Mesothelial cell of epicardium (in vitro differentiated cells): ENCODE results near the gene UNC5B. TPM values are rescaled to one million over a fixed set of nuclear protein-coding genes. Genes with fewer than 3 reads are reported as not detected.

ENCODE experiments used
- DNase-seq, 2 experiments: peaks; one replicate each; pipeline ENCODE4 v3.0.0; 2021; ENCODE audit warnings: low spot score in 2 of 2; ENCODE audit not compliant: unreplicated experiment in 2 of 2
- H3K27ac Mint-ChIP-seq: 2 replicates; pipeline ENCODE4 v1.8.0; 2021; ENCODE audit warnings: mixed read lengths
- H3K27me3 Mint-ChIP-seq: 2 replicates; pipeline ENCODE4 v1.8.0; 2021; ENCODE audit warnings: low read depth, mixed read lengths
- H3K36me3 Mint-ChIP-seq: 2 replicates; pipeline ENCODE4 v1.8.0; 2021; ENCODE audit warnings: mixed read lengths
- H3K4me1 Mint-ChIP-seq: 2 replicates; pipeline ENCODE4 v1.8.0; 2021; ENCODE audit warnings: mixed read lengths
- H3K4me3 Mint-ChIP-seq: 2 replicates; pipeline ENCODE4 v1.8.0; 2021; ENCODE audit warnings: mild to moderate bottlenecking, moderate library complexity, mixed read lengths
- H3K9me3 Mint-ChIP-seq: 2 replicates; pipeline ENCODE4 v1.8.0; 2021; ENCODE audit warnings: mixed read lengths
- total RNA-seq: library from RNA; stranded (reverse); gene quantifications from 3 replicates; pipeline ENCODE4 v1.2.1, GENCODE V29; 2021
- TF ChIP-seq, protein P1 (sequence below): fragments of 200-600 bp; sonication (generic); IDR thresholded peaks from one replicate; pipeline ENCODE4 v1.5.0; 2021; ENCODE audit warnings: antibody characterized with exemption; ENCODE audit not compliant: unreplicated experiment

The UNC5B gene
- total RNA-seq, 1 donor from 2014 or later = 91.5 TPM

DNA sequence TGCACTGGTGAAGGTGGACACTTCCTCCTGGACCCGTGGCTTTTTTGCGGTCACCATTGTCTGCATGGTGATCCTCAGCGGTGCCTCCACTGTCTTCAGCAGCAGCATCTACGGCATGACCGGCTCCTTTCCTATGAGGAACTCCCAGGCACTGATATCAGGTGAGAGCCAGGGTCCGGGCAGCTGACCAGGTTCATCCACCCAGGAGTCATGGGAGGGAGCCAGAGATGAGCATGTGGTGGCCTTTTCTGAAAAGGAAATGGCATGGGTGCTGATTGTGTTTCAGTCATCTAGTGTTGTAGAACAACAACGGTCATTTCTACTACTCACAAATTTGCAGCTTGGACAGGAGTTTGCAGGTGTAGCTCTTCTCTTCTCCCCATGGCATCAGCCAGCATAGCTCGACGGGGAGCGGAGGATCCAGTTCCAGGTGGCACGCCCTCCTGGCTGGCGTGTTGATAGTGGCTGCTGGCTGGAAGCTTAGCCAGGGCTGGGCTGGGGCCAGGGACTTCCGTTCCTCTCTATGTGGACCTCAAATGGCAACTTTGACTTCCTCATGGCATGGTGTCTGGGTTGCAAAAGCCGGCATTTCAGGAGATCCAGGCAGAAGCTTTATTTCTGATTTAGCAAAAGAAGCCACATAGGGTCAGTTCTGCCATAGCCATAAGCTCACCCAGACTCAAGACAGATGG lies 139.4 kb downstream of the UNC5B start:
- no peak overlapping the region for H3K4me3 Mint-ChIP-seq
- H3K4me1 Mint-ChIP-seq = no peaks in the 10 kb centered on the region
- no peak for DNase-seq
- H3K36me3 Mint-ChIP-seq = peaks cover 2% of the 10 kb centered on the region
- H3K9me3 Mint-ChIP-seq = no peaks in the 10 kb centered on the region
- no peak overlapping the region for H3K27ac Mint-ChIP-seq
- TF ChIP-seq, protein P1, sequence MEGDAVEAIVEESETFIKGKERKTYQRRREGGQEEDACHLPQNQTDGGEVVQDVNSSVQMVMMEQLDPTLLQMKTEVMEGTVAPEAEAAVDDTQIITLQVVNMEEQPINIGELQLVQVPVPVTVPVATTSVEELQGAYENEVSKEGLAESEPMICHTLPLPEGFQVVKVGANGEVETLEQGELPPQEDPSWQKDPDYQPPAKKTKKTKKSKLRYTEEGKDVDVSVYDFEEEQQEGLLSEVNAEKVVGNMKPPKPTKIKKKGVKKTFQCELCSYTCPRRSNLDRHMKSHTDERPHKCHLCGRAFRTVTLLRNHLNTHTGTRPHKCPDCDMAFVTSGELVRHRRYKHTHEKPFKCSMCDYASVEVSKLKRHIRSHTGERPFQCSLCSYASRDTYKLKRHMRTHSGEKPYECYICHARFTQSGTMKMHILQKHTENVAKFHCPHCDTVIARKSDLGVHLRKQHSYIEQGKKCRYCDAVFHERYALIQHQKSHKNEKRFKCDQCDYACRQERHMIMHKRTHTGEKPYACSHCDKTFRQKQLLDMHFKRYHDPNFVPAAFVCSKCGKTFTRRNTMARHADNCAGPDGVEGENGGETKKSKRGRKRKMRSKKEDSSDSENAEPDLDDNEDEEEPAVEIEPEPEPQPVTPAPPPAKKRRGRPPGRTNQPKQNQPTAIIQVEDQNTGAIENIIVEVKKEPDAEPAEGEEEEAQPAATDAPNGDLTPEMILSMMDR = no peak
- H3K27me3 Mint-ChIP-seq = no peaks in the 10 kb centered on the region

Other genes starting within 250 kb of the UNC5B start
- gene SLC29A3, start 106.7 kb downstream of the UNC5B start, total RNA-seq = 10.8 to 11.4 TPM (median 11.0 TPM) in 3 replicates
- gene CDH23, start 184.3 kb downstream of the UNC5B start, total RNA-seq = 2.5 to 2.9 TPM (median 2.9 TPM) in 3 replicates